Right atrium auricular region (tissue), 2 donors: ENCODE results near the gene NDUFS4. TPM values are rescaled to one million over a fixed set of nuclear protein-coding genes. Genes with fewer than 3 reads are reported as not detected.

ENCODE experiments used
- DNase-seq: peaks from one replicate; pipeline ENCODE4 v3.0.0-alpha.2; 2019; ENCODE audit warnings: low spot score
- H3K27ac ChIP-seq, 2 donors: fragments of 200-600 bp; sonication (generic); 1 replicate in 1 of 2; 2 replicates in 1 of 2; pipeline ENCODE4 v1.5.1; 2016 to 2019
- H3K27me3 ChIP-seq, 2 donors: fragments of 200-600 bp; sonication (generic); one replicate each; pipeline versions ENCODE4 v1.5.1 to v1.6.0; 2017 to 2019
- H3K36me3 ChIP-seq: fragments of 200-600 bp; sonication (generic); one replicate; pipeline ENCODE4 v1.5.1; 2016
- H3K4me1 ChIP-seq, 2 donors: fragments of 200-600 bp; sonication (generic); one replicate each; pipeline versions ENCODE4 v1.5.1 to v1.6.0; 2017 to 2019
- H3K4me3 ChIP-seq, 2 donors: fragments of 200-600 bp; sonication (generic); 1 replicate in 1 of 2; 2 replicates in 1 of 2; pipeline ENCODE4 v1.5.1; 2017 to 2019; ENCODE audit warnings: mild to moderate bottlenecking in 1 of 2, moderate library complexity in 1 of 2
- H3K9me3 ChIP-seq, 2 donors: fragments of 200-600 bp; sonication (generic); one replicate each; pipeline ENCODE4 v1.5.1; 2019
- total RNA-seq, 2 donors: library from RNA; depleted of rRNA; stranded (reverse); fragments of >200 nt; gene quantifications; one replicate each; pipeline ENCODE4 v1.1.0, GENCODE V29; 2016
- TF ChIP-seq, protein P1 (sequence below), 2 donors: fragments of 200-600 bp; sonication (generic); IDR thresholded peaks; one replicate each; pipeline ENCODE4 v1.5.1; 2019; ENCODE audit warnings: antibody characterized with exemption in 2 of 2

NDUFS4 gene
- total RNA-seq, 2 donors from 2014 or later, result 122 to 127 TPM

DNA sequence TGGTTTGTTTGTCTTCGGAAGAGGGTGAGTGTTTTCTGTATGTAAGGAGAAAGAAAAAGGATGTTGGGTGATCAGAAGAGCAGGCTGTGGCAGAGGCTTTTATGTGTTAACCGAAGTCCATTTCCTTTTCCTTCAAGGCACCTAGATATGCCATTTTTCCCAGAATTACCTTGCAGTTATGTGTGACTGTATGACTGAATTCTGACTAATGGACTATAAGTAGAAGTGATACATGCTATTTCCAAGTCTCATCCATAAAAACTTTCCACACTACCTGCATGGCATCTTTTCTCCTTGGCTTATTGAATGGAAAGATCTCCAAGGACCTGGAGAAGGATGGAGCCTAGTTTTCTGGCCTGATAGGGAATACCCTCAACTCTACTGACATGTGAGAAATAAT lies 10.6 kb upstream of the NDUFS4 start:
- no peaks in the 10 kb centered on the region for H3K36me3 ChIP-seq
- no peak overlapping the region for H3K4me3 ChIP-seq
- H3K9me3 ChIP-seq, result no peaks in the 10 kb centered on the region
- no peaks in the 10 kb centered on the region for H3K4me1 ChIP-seq
- no peak for DNase-seq
- H3K27ac ChIP-seq, result no peak overlapping the region
- TF ChIP-seq, protein P1, sequence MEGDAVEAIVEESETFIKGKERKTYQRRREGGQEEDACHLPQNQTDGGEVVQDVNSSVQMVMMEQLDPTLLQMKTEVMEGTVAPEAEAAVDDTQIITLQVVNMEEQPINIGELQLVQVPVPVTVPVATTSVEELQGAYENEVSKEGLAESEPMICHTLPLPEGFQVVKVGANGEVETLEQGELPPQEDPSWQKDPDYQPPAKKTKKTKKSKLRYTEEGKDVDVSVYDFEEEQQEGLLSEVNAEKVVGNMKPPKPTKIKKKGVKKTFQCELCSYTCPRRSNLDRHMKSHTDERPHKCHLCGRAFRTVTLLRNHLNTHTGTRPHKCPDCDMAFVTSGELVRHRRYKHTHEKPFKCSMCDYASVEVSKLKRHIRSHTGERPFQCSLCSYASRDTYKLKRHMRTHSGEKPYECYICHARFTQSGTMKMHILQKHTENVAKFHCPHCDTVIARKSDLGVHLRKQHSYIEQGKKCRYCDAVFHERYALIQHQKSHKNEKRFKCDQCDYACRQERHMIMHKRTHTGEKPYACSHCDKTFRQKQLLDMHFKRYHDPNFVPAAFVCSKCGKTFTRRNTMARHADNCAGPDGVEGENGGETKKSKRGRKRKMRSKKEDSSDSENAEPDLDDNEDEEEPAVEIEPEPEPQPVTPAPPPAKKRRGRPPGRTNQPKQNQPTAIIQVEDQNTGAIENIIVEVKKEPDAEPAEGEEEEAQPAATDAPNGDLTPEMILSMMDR (IDR thresholded peaks at IDR 0.05), result no peak
- no peaks in the 10 kb centered on the region for H3K27me3 ChIP-seq

DNA sequence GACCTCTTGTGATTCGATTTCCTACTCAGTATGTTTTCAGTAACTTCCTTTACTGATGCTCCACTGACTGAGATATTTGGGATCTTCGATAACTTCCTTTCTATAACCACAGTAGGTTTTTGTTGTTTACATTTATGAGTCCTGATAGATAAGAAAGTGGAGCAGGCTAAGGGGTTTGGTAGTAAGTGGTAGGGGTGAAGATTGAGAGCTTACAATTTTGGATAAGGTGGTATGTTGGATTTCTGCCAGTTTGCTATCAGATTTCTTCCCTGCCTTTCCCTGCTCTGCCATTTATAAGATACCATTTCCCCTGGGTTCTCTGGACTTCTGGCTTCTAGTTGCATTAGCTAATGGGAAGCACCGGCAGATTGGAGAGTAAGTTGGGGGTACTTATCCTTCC lies 7.9 kb upstream of the NDUFS4 start:
- H3K36me3 ChIP-seq, result no peaks in the 10 kb centered on the region
- no peak for DNase-seq
- H3K27ac ChIP-seq, result no peak overlapping the region
- H3K9me3 ChIP-seq, result no peaks in the 10 kb centered on the region
- TF ChIP-seq, protein P1 (IDR thresholded peaks at IDR 0.05), result no peak
- no peak overlapping the region for H3K4me3 ChIP-seq
- H3K27me3 ChIP-seq, result no peaks in the 10 kb centered on the region
- H3K4me1 ChIP-seq, result no peaks in the 10 kb centered on the region

DNA sequence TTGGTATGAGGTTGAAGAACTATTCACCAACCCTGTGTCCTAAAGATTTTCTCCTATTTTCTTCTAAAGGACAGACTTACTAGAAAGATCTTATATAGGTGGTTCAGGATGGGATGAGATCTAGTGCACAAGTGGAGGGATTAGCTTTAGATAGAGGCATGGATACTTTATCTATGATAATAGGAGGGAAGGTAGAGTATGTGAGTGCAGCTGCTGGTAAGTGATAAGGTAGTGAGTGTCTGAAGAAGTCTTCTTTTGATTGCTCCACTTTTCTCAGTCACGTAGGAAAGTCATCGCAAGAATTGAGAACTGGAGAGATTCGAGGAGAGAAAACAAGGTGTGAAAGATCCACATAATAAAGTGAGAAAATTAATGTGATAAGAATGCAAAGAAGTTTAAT lies 6.0 kb upstream of the NDUFS4 start:
- Histone ChIP-seq H3K27me3 (no peaks in the 10 kb centered on the region), H3K9me3 (peaks cover 0 to 4% of the 10 kb centered on the region in 2 donors), H3K4me1 (no peaks in the 10 kb centered on the region), H3K4me3 (no peak overlapping the region), H3K36me3 (no peaks in the 10 kb centered on the region), H3K27ac (no peak overlapping the region)
- no peak for DNase-seq
- TF ChIP-seq, protein P1 (IDR thresholded peaks at IDR 0.05), result no peak

GRCh38 chr5:53555160-53555559 lies 5.3 kb upstream of the NDUFS4 start:
- TF ChIP-seq, protein P1 (IDR thresholded peaks at IDR 0.05), result no peak
- H3K27me3 ChIP-seq, result no peaks in the 10 kb centered on the region
- no peaks in the 10 kb centered on the region for H3K36me3 ChIP-seq
- peaks cover 0 to 4% of the 10 kb centered on the region in 2 donors for H3K9me3 ChIP-seq
- no peak overlapping the region for H3K4me3 ChIP-seq
- DNase-seq, result no peak
- H3K27ac ChIP-seq, result no peak overlapping the region
- H3K4me1 ChIP-seq, result no peaks in the 10 kb centered on the region

DNA sequence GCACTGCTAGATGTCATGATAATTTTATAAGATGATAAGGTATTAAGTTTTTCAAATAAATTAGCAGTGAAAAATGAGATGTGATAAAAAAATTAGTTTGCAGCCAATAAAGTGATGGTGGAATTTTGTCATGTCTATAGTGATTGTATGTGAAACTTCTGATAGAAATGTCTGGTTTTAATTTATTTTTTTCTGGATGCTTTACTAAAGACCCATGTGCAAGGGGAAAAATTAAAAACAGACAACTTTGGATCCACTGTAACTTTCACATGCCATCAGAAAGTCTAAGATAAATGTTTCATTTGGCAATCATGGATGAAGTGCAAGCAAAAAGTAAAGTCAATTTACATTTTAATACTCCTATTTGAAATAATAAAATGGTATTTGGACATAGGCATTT lies 4.4 kb upstream of the NDUFS4 start:
- Histone ChIP-seq H3K36me3 (no peaks in the 10 kb centered on the region), H3K4me1 (no peaks in the 10 kb centered on the region), H3K27ac (no peak overlapping the region), H3K4me3 (no peak overlapping the region), H3K27me3 (no peaks in the 10 kb centered on the region), H3K9me3 (peaks cover 0 to 4% of the 10 kb centered on the region in 2 donors)
- TF ChIP-seq, protein P1 (IDR thresholded peaks at IDR 0.05), result no peak
- DNase-seq, result no peak

DNA sequence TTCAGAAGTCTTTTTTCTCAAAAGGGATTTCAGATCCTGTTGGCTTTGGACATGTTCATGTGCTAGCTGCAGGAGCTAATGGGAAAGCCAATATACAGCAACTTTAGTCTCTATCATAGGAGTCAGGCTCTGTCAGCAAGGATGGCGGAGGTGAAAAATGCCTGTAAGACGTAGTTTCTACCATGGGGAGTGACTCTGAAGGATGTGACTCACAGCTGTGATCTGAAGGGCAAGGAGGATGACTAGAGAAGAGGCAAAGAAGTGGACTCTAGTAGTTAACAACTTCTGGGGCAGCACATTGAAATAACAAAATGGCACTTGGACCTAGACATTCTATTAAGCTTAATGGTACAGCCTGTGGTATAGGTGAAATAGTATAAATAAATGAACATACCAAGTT lies 3.1 kb upstream of the NDUFS4 start:
- TF ChIP-seq, protein P1 (IDR thresholded peaks at IDR 0.05), result no peak
- H3K27me3 ChIP-seq, result no peaks in the 10 kb centered on the region
- H3K4me3 ChIP-seq, result no peak overlapping the region
- peaks cover 0 to 4% of the 10 kb centered on the region in 2 donors for H3K9me3 ChIP-seq
- DNase-seq, result no peak
- H3K36me3 ChIP-seq, result no peaks in the 10 kb centered on the region
- peaks cover 0 to 12% of the 10 kb centered on the region in 2 donors for H3K4me1 ChIP-seq
- no peak overlapping the region for H3K27ac ChIP-seq
